Keratinocyte (primary cell): Measurements from ENCODE around the gene LASP1NB.

ENCODE experiments used
- DNase-seq: peaks from one replicate; pipeline ENCODE4 v3.0.0-alpha.2; 2011; ENCODE audit warnings: low read depth, missing footprints, low spot score
- FAIRE-seq: peaks from 2 replicates; lab custom pipeline; 2011; peaks lifted over from hg19 to GRCh38; lab: Jason Lieb, UNC
- H2AFZ ChIP-seq: 2 replicates; pipeline ENCODE4 v1.6.0; 2012; ENCODE audit warnings: low read length, control low read depth, inconsistent platforms; ENCODE audit not compliant: control insufficient read depth
- H3K27ac ChIP-seq: 2 replicates; pipeline ENCODE4 v1.5.1; 2011; ENCODE audit warnings: low read length; ENCODE audit not compliant: control insufficient read depth, insufficient read depth
- H3K27me3 ChIP-seq: 3 replicates; pipeline ENCODE4 v1.6.0; 2011; ENCODE audit warnings: low read length; ENCODE audit not compliant: control insufficient read depth, insufficient read depth; ENCODE audit errors: extremely low read depth
- H3K36me3 ChIP-seq, 2 experiments: 2 replicates in 1 of 2; 3 replicates in 1 of 2; pipeline ENCODE4 v1.5.1; 2011; ENCODE audit warnings: low read length in 2 of 2, mild to moderate bottlenecking in 1 of 2; ENCODE audit not compliant: control insufficient read depth in 2 of 2, insufficient read depth in 2 of 2; ENCODE audit errors: extremely low read depth in 1 of 2
- H3K4me1 ChIP-seq: 3 replicates; pipeline ENCODE4 v1.5.1; 2011; ENCODE audit warnings: low read length; ENCODE audit not compliant: control insufficient read depth, insufficient read depth; ENCODE audit errors: extremely low read depth
- H3K4me2 ChIP-seq: 3 replicates; pipeline ENCODE4 v1.6.0; 2011; ENCODE audit warnings: low read depth, low read length; ENCODE audit not compliant: control insufficient read depth, insufficient read depth; ENCODE audit errors: extremely low read depth
- H3K4me3 ChIP-seq, 3 experiments: fragments of 200-600 bp in 1 of 3; sonication (generic) in 1 of 3; 2 replicates in 2 of 3; 3 replicates in 1 of 3; pipeline ENCODE4 v1.5.1; 2011 to 2016; ENCODE audit warnings: low read length in 3 of 3, mild to moderate bottlenecking in 3 of 3, control low read depth in 2 of 3, inconsistent platforms in 1 of 3, low read depth in 1 of 3, mixed read lengths in 1 of 3, mixed run types in 1 of 3, moderate library complexity in 1 of 3; ENCODE audit not compliant: control insufficient read depth in 2 of 3, insufficient read depth in 2 of 3; ENCODE audit errors: extremely low read depth in 1 of 3
- H3K79me2 ChIP-seq: 2 replicates; pipeline ENCODE4 v1.6.0; 2012; ENCODE audit warnings: low read length; ENCODE audit not compliant: control insufficient read depth, insufficient read depth
- H3K9ac ChIP-seq: 3 replicates; pipeline ENCODE4 v1.6.0; 2011; ENCODE audit warnings: low read length; ENCODE audit not compliant: control insufficient read depth, insufficient read depth; ENCODE audit errors: extremely low read depth
- H3K9me1 ChIP-seq: 3 replicates; pipeline ENCODE4 v1.6.0; 2011; ENCODE audit warnings: low read length; ENCODE audit not compliant: control insufficient read depth, insufficient read depth; ENCODE audit errors: extremely low read depth
- H3K9me3 ChIP-seq: 2 replicates; pipeline ENCODE4 v1.5.1; 2012; ENCODE audit warnings: low read depth, low read length; ENCODE audit not compliant: control insufficient read depth
- H4K20me1 ChIP-seq: 3 replicates; pipeline ENCODE4 v1.6.0; 2011; ENCODE audit warnings: low read length; ENCODE audit not compliant: control insufficient read depth, insufficient read depth; ENCODE audit errors: extremely low read depth
- CTCF ChIP-seq, 3 experiments: IDR thresholded peaks in 1 of 3; conservative IDR thresholded peaks in 1 of 3; optimal IDR thresholded peaks in 1 of 3; 2 replicates in 2 of 3; 3 replicates in 1 of 3; pipeline versions ENCODE3 to v1.5.1; 2011; ENCODE audit warnings: low read length in 3 of 3, mild to moderate bottlenecking in 3 of 3, moderate library complexity in 2 of 3, control low read depth in 1 of 3, inconsistent platforms in 1 of 3; ENCODE audit not compliant: insufficient read depth in 2 of 3; ENCODE audit errors: extremely low read depth in 1 of 3
- EZH2 ChIP-seq: IDR thresholded peaks from one replicate; pipeline ENCODE4 v1.6.1; 2012; ENCODE audit warnings: inconsistent platforms, mild to moderate bottlenecking, low read length, moderate library complexity
- dilution Hi-C: fragments of 300-500 bp; cut with MboI; formaldehyde crosslinking; loops from one replicate; pipeline ENCODE4 v1.7.0; 2020; ENCODE audit warnings: low sequenced_read_pairs; ENCODE audit not compliant: extremely low pct_ligation_motif_present

LASP1NB gene

GRCh38 chr17:38960402-38960801 lies 35.0 kb downstream of the LASP1NB start:
- no peak overlapping the region for H2AFZ ChIP-seq
- TF ChIP-seq CTCF (optimal IDR thresholded peaks at IDR 0.05 in 1 of 3, IDR thresholded peaks at IDR 0.05 in 1 of 3, conservative IDR thresholded peaks at IDR 0.05 in 1 of 3; ENCODE audit: extremely low read depth in 1 of 3, insufficient read depth in 2 of 3, low read length in 3 of 3) (no peak), EZH2 (no peak)
- FAIRE-seq (no peak), DNase-seq (no peak)
- H3K9ac ChIP-seq = no peak overlapping the region
- no peak overlapping the region for H3K4me2 ChIP-seq
- no peaks in the 10 kb centered on the region for H3K79me2 ChIP-seq
- no peaks in the 10 kb centered on the region for H3K9me1 ChIP-seq
- no peaks in the 10 kb centered on the region for H4K20me1 ChIP-seq
- H3K27me3 ChIP-seq = no peaks in the 10 kb centered on the region
- H3K4me1 ChIP-seq = no peaks in the 10 kb centered on the region
- H3K4me3 ChIP-seq = no peak overlapping the region
- H3K36me3 ChIP-seq = no peaks in the 10 kb centered on the region
- no peaks in the 10 kb centered on the region for H3K9me3 ChIP-seq
- H3K27ac ChIP-seq = no peak overlapping the region
- dilution Hi-C loops = no loop called here

DNA sequence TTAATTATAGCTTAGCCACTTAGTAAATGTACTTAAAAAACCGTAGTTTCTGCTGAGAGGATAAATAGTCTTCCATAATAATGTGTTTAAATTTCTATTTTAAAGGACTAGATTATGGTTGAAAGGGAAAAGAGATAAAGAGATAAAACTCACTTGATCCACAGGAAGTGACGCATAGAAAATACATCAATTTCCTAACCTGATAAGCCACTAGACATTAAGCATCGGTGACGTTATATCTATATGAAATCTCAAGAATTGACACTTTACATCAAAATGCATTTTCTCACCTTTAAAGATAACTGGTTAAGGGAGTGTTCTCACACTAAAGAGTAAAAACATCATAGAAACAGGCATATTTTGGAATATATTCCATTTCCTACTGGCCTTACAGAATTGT lies 36.0 kb downstream of the LASP1NB start:
- Histone ChIP-seq H3K27me3 (no peaks in the 10 kb centered on the region), H3K36me3 (no peaks in the 10 kb centered on the region), H4K20me1 (no peaks in the 10 kb centered on the region), H3K9ac (no peak overlapping the region), H3K4me2 (no peak overlapping the region), H3K4me3 (no peak overlapping the region), H3K9me3 (no peaks in the 10 kb centered on the region), H3K4me1 (no peaks in the 10 kb centered on the region), H3K27ac (no peak overlapping the region), H2AFZ (no peak overlapping the region), H3K79me2 (no peaks in the 10 kb centered on the region), H3K9me1 (no peaks in the 10 kb centered on the region)
- dilution Hi-C loops = no loop called here
- FAIRE-seq (no peak), DNase-seq (no peak)
- TF ChIP-seq EZH2 (no peak), CTCF (optimal IDR thresholded peaks at IDR 0.05 in 1 of 3, IDR thresholded peaks at IDR 0.05 in 1 of 3, conservative IDR thresholded peaks at IDR 0.05 in 1 of 3; ENCODE audit: extremely low read depth in 1 of 3, insufficient read depth in 2 of 3, low read length in 3 of 3) (no peak)
